ENCODE results near the gene NRIP3.

GRCh38 chr11:8989453-8989852 is 14.3 kb downstream of the NRIP3 start:
- TF ChIP-seq CTCF (IDR thresholded peaks at IDR 0.05) (no peak), EZH2 (IDR thresholded peaks at IDR 0.05) (no peak), EZH2phosphoT487 (IDR thresholded peaks at IDR 0.05) (no peak)

Data from neural progenitor cell (in vitro differentiated cells).